ENCODE results near the gene EGFL8. TPM values are rescaled to one million over a fixed set of nuclear protein-coding genes. Genes with fewer than 3 reads are reported as not detected.

Gene EGFL8
- total and polyA plus RNA-seq, 2 of the 8 experiments (the other 6 are each of a cell fraction or from before 2014, with no cell fraction given) = 5.0 to 9.2 TPM

- TF ChIP-seq SUZ12 (IDR thresholded peaks at IDR 0.05; ENCODE audit: low read length) (no peak), SP4 (IDR thresholded peaks at IDR 0.05; ENCODE audit: low read length) (no peak), SAP30 (IDR thresholded peaks at IDR 0.05; ENCODE audit: insufficient read depth, insufficient replicate concordance, low read length) (no peak), CBX8 (IDR thresholded peaks at IDR 0.05; ENCODE audit: borderline replicate concordance, low read depth, low read length) (no peak), BCL11A (IDR thresholded peaks at IDR 0.05; ENCODE audit: low read depth in 2 of 2, low read length in 2 of 2) (no peak)
These were observed 6.3 kb upstream of the EGFL8 start (continued) for GRCh38 chr6:32158052-32158451.

Measured in H1 (cell line).